Renal cortical epithelial cell (primary cell): Measurements from ENCODE around the gene GUSB. TPM values are rescaled to one million over a fixed set of nuclear protein-coding genes. Genes with fewer than 3 reads are reported as not detected.

Source experiments
- DNase-seq: peaks from one replicate; pipeline ENCODE4 v3.0.0-alpha.2; 2011; ENCODE audit warnings: low read depth
- total RNA-seq: library from RNA; depleted of rRNA; stranded (reverse); fragments of >200 nt; gene quantifications from 2 replicates; pipeline ENCODE4 v1.2.3, GENCODE V29; 2014

Gene GUSB
- total RNA-seq, 1 donor from 2014 or later, result 26.7 TPM

GRCh38 chr7:65931685-65932084, 50.3 kb downstream of the GUSB start:
- no peak for DNase-seq

- no peak for DNase-seq
Observed at GRCh38 chr7:65927489-65928448, 54.2 kb downstream of the GUSB start.

- DNase-seq, result no peak
Observed at GRCh38 chr7:65926588-65926987, 55.4 kb downstream of the GUSB start.

- no peak for DNase-seq
Observed at GRCh38 chr7:65925040-65925439, 57.0 kb downstream of the GUSB start.

- DNase-seq, result no peak
Observed at GRCh38 chr7:65924193-65924592, 57.8 kb downstream of the GUSB start.

GRCh38 chr7:65923316-65923715, 58.7 kb downstream of the GUSB start:
- no peak for DNase-seq

GRCh38 chr7:65915921-65916657, 65.9 kb downstream of the GUSB start:
- DNase-seq, result no peak

- DNase-seq, result no peak
Observed at GRCh38 chr7:65912237-65912636, 69.8 kb downstream of the GUSB start.

Other genes with a start within 250 kb of the GUSB start
- gene VKORC1L1, start 109.1 kb downstream of the GUSB start, total RNA-seq, result 22.7 and 30.7 TPM in 2 replicates
- gene ASL, start 93.6 kb upstream of the GUSB start, total RNA-seq, result 45.8 and 147 TPM in 2 replicates
- 39.5 and 64.1 TPM in 2 replicates for gene CRCP, start 132.6 kb upstream of the GUSB start, total RNA-seq
- gene TPST1, start 223.1 kb upstream of the GUSB start, total RNA-seq, result 29.5 and 82.1 TPM in 2 replicates